GM18499 (cell line): ENCODE results near the gene CADPS2.
"Not testable (repeated sequence)": the region's sequence is repeated elsewhere in the genome, so short reads cannot be mapped to it uniquely, and the experiment has no call there.

Experiments used
- ATAC-seq: cut with Tn5 transposase; IDR thresholded peaks from one replicate; pipeline ENCODE4 v1.9.1; 2021; ENCODE audit warnings: moderate number of reproducible peaks; ENCODE audit not compliant: insufficient read depth, unreplicated experiment

CADPS2 gene

GRCh38 chr7:122719010-122719578 lies 167.2 kb downstream of the CADPS2 start:
- no peak for ATAC-seq

- no peak for ATAC-seq
Measured at GRCh38 chr7:122717356-122718089, 168.7 kb downstream of the CADPS2 start.

GRCh38 chr7:122715183-122715582 lies 171.1 kb downstream of the CADPS2 start:
- no peak for ATAC-seq

GRCh38 chr7:122710916-122711315 lies 175.3 kb downstream of the CADPS2 start:
- ATAC-seq: no peak

- no peak for ATAC-seq
Measured at GRCh38 chr7:122709930-122710646, 176.2 kb downstream of the CADPS2 start.

GRCh38 chr7:122706836-122707235 lies 179.4 kb downstream of the CADPS2 start:
- no peak for ATAC-seq

GRCh38 chr7:122702872-122703510 lies 183.3 kb downstream of the CADPS2 start, which contains the start of gene RNF148:
RNF148 (minus strand) TSS chr7:122702922; CDS start chr7:122702750, 172 bp downstream.
- no peak for ATAC-seq

- ATAC-seq: no peak
Measured at GRCh38 chr7:122699017-122699416, 187.2 kb downstream of the CADPS2 start, which contains the start of gene RNF133. RNF133 (minus strand) TSS chr7:122699117; CDS start chr7:122698918, 199 bp downstream.

- ATAC-seq: no peak
Measured at GRCh38 chr7:122695816-122696215, 190.4 kb downstream of the CADPS2 start.

- no peak for ATAC-seq
Measured at GRCh38 chr7:122694697-122695096, 191.6 kb downstream of the CADPS2 start.

- no peak for ATAC-seq
Measured at GRCh38 chr7:122692769-122693309, 193.4 kb downstream of the CADPS2 start.

GRCh38 chr7:122691569-122692235 lies 194.6 kb downstream of the CADPS2 start:
- no peak for ATAC-seq

GRCh38 chr7:122689346-122690109 lies 196.7 kb downstream of the CADPS2 start:
- no peak for ATAC-seq

- ATAC-seq: no peak
Measured at GRCh38 chr7:122688400-122688998, 197.8 kb downstream of the CADPS2 start.

- ATAC-seq: no peak
Measured at GRCh38 chr7:122686360-122686878, 199.8 kb downstream of the CADPS2 start.

GRCh38 chr7:122684504-122684903 lies 201.8 kb downstream of the CADPS2 start:
- no peak for ATAC-seq

- ATAC-seq: no peak
Measured at GRCh38 chr7:122682815-122683550, 203.3 kb downstream of the CADPS2 start.

GRCh38 chr7:122681186-122681585 lies 205.1 kb downstream of the CADPS2 start:
- ATAC-seq: not testable (repeated sequence)
